GM19452 (cell line): ENCODE results near the gene ARHGAP44.

Source experiments
- ATAC-seq: cut with Tn5 transposase; IDR thresholded peaks from one replicate; pipeline ENCODE4 v1.9.1; 2021; ENCODE audit not compliant: unreplicated experiment

Gene ARHGAP44

GRCh38 chr17:13017655-13018459 lies 228.6 kb downstream of the ARHGAP44 start, which contains the start of gene ELAC2:
Gene ELAC2 (minus strand): TSS chr17:13018027. CDS start chr17:13017947, 80 bp downstream.
- ATAC-seq = peak; percentile 97

GRCh38 chr17:13024016-13024415 lies 234.7 kb downstream of the ARHGAP44 start:
- ATAC-seq = no peak

GRCh38 chr17:13024526-13025257 lies 235.4 kb downstream of the ARHGAP44 start:
- peak; percentile 87 for ATAC-seq

GRCh38 chr17:13025258-13025627 lies 235.9 kb downstream of the ARHGAP44 start:
- ATAC-seq = no peak

GRCh38 chr17:13025687-13026086 lies 236.4 kb downstream of the ARHGAP44 start:
- ATAC-seq = no peak

- no peak for ATAC-seq
Observed at GRCh38 chr17:13027246-13027645, 237.9 kb downstream of the ARHGAP44 start.

- no peak for ATAC-seq
Observed at GRCh38 chr17:13029340-13029739, 240.0 kb downstream of the ARHGAP44 start.

- no peak for ATAC-seq
Observed at GRCh38 chr17:13030056-13030455, 240.8 kb downstream of the ARHGAP44 start.

- ATAC-seq = no peak
Observed at GRCh38 chr17:13030459-13031300, 241.4 kb downstream of the ARHGAP44 start.

GRCh38 chr17:13031718-13032350 lies 242.5 kb downstream of the ARHGAP44 start:
- ATAC-seq = peak; percentile 78

GRCh38 chr17:13035420-13035819 lies 246.1 kb downstream of the ARHGAP44 start:
- no peak for ATAC-seq

- no peak for ATAC-seq
Observed at GRCh38 chr17:13036751-13037150, 247.5 kb downstream of the ARHGAP44 start.

GRCh38 chr17:13038931-13039665 lies 249.8 kb downstream of the ARHGAP44 start:
- ATAC-seq = no peak
